GM12874 (cell line): Measurements from ENCODE around the gene ZC3H10.

Experiments
- CTCF ChIP-seq: IDR thresholded peaks from 2 replicates; pipeline ENCODE4 v1.5.1; 2011; ENCODE audit warnings: low read depth, mild to moderate bottlenecking, control low read depth, low read length, moderate library complexity; ENCODE audit not compliant: insufficient read depth

Gene ZC3H10

DNA sequence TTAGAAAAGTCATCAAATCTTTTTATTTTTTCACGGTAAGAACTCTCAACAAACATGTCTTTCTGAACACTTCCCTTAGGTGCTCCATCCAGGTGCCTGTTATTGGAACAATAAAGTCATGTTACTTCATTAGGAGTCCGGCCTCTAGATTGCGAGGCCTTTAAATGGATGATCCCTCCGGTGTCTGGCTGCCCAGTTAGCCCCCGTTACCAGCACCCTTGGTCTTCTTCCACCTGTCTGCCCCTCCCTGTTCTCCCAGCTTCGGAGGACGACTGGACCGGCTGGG lies 14.3 kb upstream of the ZC3H10 start:
- no peak for TF ChIP-seq CTCF

DNA sequence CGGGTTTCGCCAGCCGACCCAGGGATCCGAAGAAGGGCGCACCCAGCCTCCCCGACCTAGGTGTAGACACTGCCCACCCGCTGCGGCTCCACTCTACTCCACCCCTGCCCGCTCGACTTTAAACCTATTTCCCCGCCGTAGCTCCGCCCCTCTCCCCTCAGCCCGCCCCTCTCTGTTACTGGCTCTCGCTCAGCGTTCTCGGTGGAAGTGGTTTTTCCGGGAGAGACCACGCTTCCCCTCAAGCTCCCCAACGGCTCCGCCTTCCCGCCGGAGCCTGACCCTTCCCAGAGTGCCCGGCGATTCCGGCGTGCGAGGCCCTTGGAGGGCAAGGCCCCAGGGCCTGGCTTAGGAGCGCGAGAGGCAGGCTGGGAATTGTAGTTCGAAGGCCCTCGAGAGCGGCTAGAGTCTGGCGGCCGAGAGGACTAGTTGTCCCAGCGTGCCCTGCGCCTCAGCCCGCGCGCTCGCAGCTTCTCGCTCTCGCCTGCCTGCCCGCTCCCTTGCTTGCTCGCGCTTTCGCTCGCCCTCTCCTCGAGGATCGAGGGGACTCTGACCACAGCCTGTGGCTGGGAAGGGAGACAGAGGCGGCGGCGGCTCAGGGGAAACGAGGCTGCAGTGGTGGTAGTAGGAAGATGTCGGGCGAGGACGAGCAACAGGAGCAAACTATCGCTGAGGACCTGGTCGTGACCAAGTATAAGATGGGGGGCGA lies 13.8 kb upstream of the ZC3H10 start, which contains the start of gene PA2G4:
Gene PA2G4 (plus strand): TSS at position 451 of the 706 bp plus-strand sequence. CDS start 179 bp downstream, at position 630.
- no peak for TF ChIP-seq CTCF

DNA sequence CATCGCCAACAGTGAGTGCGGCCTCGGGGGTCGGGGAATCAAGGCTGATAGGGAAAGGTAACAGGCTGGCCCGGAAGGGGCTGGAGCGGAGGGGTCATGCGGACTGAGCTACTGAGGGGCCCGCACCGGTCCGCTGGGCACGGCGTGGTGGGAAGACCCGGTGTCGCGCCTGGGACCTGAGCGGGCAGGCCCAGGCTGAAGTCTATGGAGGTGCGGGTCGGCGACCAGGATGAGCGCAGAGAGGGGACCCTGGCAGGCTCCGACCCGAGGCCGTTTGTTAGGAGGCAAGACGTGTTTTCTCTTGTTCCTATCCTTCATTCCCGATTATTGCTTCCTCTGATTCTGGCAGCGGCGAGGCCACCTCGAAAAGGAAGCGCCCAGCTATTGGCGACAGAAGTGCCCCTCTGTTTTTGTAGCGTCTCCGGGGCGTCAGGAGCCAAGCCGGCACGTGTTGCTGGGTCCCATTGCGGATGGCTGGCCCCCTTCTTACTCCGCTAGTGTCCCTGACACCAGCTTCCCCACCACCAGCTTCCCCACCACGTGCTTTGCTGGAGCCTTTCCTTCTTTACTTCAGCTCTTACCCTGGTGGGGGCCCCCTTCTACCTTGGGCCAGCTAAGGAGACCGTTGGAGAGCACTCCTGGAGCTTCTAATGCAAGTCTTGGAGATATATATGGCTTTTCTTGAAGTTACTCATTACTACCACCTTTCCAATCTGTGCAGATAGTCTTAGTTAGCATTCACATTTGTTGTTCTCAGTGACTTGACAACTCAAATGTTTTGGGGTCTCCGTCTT lies 13.1 kb upstream of the ZC3H10 start:
- TF ChIP-seq CTCF = no peak

- TF ChIP-seq CTCF = no peak
Measured at GRCh38 chr12:56105609-56105902, 12.5 kb upstream of the ZC3H10 start.

DNA sequence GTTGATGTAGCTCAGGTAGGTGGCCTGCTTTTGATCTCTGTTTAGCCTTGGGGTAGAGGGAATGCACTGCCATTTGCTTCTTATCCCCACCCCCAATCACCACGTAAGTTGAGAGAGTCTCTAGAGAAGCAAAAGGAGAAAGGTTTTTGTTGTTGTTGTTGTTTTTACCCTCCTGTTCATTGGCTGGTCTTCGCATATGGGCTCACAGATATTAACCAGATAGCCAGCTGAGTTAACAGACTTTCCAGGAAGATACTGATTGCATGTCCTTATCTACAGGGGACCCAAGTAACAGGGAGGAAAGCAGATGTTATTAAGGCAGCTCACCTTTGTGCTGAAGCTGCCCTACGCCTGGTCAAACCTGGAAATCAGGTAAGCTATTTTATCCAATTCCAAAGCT lies 10.8 kb upstream of the ZC3H10 start:
- no peak for TF ChIP-seq CTCF

DNA sequence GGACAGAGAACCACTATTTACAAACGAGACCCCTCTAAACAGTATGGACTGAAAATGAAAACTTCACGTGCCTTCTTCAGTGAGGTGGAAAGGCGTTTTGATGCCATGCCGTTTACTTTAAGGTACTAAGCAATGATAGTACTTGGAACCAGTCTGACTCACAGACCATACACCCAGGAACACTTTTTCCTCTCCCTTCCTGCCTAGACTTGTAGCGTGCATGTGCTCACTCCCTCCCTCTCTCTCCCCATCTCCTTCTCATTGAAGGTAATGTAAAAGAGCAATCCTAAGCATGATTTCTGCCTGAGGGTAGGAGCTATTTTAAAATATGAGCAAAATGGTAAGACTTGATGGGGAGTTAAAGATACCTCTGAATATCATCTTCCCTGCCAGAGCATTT lies 7.5 kb upstream of the ZC3H10 start:
- no peak for TF ChIP-seq CTCF

DNA sequence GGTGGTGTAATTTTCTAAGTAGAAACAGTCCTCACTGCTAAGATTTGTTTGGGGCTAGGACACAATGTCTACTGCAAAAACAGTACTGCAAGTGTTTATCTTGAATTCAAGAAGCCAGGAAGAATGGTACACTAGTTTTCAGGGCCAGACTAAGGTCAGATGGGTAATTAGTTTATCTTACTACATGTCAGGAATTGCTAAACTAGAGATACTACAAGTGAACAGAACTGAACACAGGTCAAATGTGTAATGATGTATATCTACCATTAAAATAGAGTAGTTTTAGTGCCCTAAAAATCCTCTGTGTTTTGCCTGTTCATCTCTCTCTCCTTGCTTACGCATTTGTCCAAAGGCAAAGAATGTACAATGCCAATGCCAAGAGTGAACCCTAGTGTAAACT lies 4.0 kb upstream of the ZC3H10 start:
- TF ChIP-seq CTCF = no peak
